Ishikawa (cell line): ENCODE data around the gene PRPF31.

Experiments
- CEBPB ChIP-seq: IDR thresholded peaks from 2 replicates; pipeline ENCODE4 v1.6.1; 2012
- EGR1 ChIP-seq: IDR thresholded peaks from 2 replicates; pipeline ENCODE4 v1.6.1; 2012
- EP300 ChIP-seq: IDR thresholded peaks from 2 replicates; pipeline ENCODE4 v1.6.1; 2012; ENCODE audit warnings: borderline replicate concordance
- FOXM1 ChIP-seq: IDR thresholded peaks from 2 replicates; pipeline ENCODE4 v1.6.1; 2012; ENCODE audit warnings: low read depth, borderline replicate concordance
- NFIC ChIP-seq: IDR thresholded peaks from 2 replicates; pipeline ENCODE4 v1.6.1; 2012
- RAD21 ChIP-seq: IDR thresholded peaks from 2 replicates; pipeline ENCODE4 v1.6.1; 2012; ENCODE audit warnings: low read depth
- TAF1 ChIP-seq: IDR thresholded peaks from 2 replicates; pipeline ENCODE4 v1.6.1; 2012; ENCODE audit warnings: low read depth, mild to moderate bottlenecking
- TCF12 ChIP-seq: IDR thresholded peaks from 2 replicates; pipeline ENCODE4 v1.6.1; 2012; ENCODE audit warnings: low read depth
- ZBTB7A ChIP-seq: IDR thresholded peaks from 2 replicates; pipeline ENCODE4 v1.6.1; 2012; ENCODE audit warnings: low read depth
- TF ChIP-seq, protein P1 (sequence below): IDR thresholded peaks from 2 replicates; pipeline ENCODE4 v1.6.1; 2012
- TF ChIP-seq, protein P2 (sequence below): IDR thresholded peaks from 2 replicates; pipeline ENCODE4 v1.6.1; 2012; ENCODE audit warnings: low read depth, mild to moderate bottlenecking

DNA sequence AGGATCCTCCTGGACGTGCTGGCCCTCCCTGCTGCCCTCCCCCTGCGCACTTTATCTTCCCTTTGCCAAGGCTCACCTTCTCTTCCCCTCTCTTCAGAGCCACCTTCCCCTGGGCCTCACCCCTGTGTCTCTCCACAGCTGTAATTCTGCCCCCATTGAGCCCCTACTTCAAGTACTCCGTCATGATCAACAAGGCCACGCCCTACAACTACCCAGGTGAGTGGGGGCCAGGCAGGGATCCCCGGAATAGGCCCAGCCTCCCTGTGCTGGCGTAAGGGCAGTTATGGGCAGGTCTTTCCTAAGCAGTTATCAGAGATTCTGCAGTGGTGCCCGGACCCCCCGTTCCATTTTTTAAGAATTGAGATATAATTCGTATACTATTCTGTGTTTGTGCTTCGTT, 9.8 kb upstream of the PRPF31 start:
- TF ChIP-seq TCF12 (no peak), TAF1 (no peak), ZBTB7A (no peak), FOXM1 (no peak), RAD21 (no peak), NFIC (no peak), EGR1 (no peak), CEBPB (no peak), EP300 (no peak)
- TF ChIP-seq, protein P1, sequence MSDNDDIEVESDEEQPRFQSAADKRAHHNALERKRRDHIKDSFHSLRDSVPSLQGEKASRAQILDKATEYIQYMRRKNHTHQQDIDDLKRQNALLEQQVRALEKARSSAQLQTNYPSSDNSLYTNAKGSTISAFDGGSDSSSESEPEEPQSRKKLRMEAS, result no peak
- TF ChIP-seq, protein P2, sequence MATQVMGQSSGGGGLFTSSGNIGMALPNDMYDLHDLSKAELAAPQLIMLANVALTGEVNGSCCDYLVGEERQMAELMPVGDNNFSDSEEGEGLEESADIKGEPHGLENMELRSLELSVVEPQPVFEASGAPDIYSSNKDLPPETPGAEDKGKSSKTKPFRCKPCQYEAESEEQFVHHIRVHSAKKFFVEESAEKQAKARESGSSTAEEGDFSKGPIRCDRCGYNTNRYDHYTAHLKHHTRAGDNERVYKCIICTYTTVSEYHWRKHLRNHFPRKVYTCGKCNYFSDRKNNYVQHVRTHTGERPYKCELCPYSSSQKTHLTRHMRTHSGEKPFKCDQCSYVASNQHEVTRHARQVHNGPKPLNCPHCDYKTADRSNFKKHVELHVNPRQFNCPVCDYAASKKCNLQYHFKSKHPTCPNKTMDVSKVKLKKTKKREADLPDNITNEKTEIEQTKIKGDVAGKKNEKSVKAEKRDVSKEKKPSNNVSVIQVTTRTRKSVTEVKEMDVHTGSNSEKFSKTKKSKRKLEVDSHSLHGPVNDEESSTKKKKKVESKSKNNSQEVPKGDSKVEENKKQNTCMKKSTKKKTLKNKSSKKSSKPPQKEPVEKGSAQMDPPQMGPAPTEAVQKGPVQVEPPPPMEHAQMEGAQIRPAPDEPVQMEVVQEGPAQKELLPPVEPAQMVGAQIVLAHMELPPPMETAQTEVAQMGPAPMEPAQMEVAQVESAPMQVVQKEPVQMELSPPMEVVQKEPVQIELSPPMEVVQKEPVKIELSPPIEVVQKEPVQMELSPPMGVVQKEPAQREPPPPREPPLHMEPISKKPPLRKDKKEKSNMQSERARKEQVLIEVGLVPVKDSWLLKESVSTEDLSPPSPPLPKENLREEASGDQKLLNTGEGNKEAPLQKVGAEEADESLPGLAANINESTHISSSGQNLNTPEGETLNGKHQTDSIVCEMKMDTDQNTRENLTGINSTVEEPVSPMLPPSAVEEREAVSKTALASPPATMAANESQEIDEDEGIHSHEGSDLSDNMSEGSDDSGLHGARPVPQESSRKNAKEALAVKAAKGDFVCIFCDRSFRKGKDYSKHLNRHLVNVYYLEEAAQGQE, result no peak
